Stimulated activated naive CD8-positive, alpha-beta T cell treated with anti-CD3 and anti-CD28 coated beads, Interleukin-15, amount 100 ng/mL, for 72 hours (primary cell): ENCODE results near the gene CAMTA1.
"Not testable (repeated sequence)": the region's sequence is repeated elsewhere in the genome, so short reads cannot be mapped to it uniquely, and the experiment has no call there.

Experiments
- ATAC-seq: fragments of 150-1000 bp; cut with Tn5 transposase; 2 replicates; pipeline ENCODE4 v1.10.0; 2021; ENCODE audit warnings: mild to moderate bottlenecking, moderate library complexity
- DNase-seq, 2 donors: peaks; one replicate each; pipeline ENCODE4 v3.0.0; 2021 to 2022
- H3K27ac Mint-ChIP-seq, 2 donors: one replicate each; pipeline ENCODE4 v1.8.0; 2022; ENCODE audit warnings: mild to moderate bottlenecking in 2 of 2, mixed read lengths in 2 of 2, moderate library complexity in 2 of 2
- H3K27me3 Mint-ChIP-seq: one replicate; pipeline ENCODE4 v1.8.0; 2022; ENCODE audit warnings: mixed read lengths
- H3K4me1 Mint-ChIP-seq: one replicate; pipeline ENCODE4 v1.8.0; 2022; ENCODE audit warnings: mild to moderate bottlenecking, mixed read lengths
- H3K4me3 Mint-ChIP-seq, 2 donors: one replicate each; pipeline ENCODE4 v1.8.0; 2022; ENCODE audit warnings: mild to moderate bottlenecking in 2 of 2, mixed read lengths in 2 of 2, moderate library complexity in 1 of 2
- H3K9me3 Mint-ChIP-seq, 2 donors: one replicate each; pipeline ENCODE4 v1.8.0; 2022; ENCODE audit warnings: mixed read lengths in 2 of 2

Gene CAMTA1

GRCh38 chr1:7406641-7407543 is 621.6 kb downstream of the CAMTA1 start:
- Mint-ChIP-seq H3K9me3 (no peaks in the 10 kb centered on the region), H3K4me3 (no peak overlapping the region), H3K27me3 (peaks cover 23% of the 10 kb centered on the region), H3K27ac (peak overlapping the region in 1 of 2 donors; percentile 30), H3K4me1 (no peaks in the 10 kb centered on the region)
- ATAC-seq = no peak
- DNase-seq = no peak

GRCh38 chr1:7407544-7407895 is 622.3 kb downstream of the CAMTA1 start:
- DNase-seq (no peak), ATAC-seq (no peak)
- Mint-ChIP-seq H3K4me3 (no peak overlapping the region), H3K27me3 (peaks cover 17% of the 10 kb centered on the region), H3K27ac (no peak overlapping the region), H3K9me3 (no peaks in the 10 kb centered on the region), H3K4me1 (no peaks in the 10 kb centered on the region)

GRCh38 chr1:7407980-7408770 is 622.9 kb downstream of the CAMTA1 start:
- no peak for ATAC-seq

GRCh38 chr1:7408771-7409150 is 623.5 kb downstream of the CAMTA1 start:
- no peak for ATAC-seq
- Mint-ChIP-seq H3K9me3 (no peaks in the 10 kb centered on the region), H3K27ac (peak overlapping the region in 1 of 2 donors; percentile 15), H3K4me3 (no peak overlapping the region), H3K4me1 (no peaks in the 10 kb centered on the region), H3K27me3 (peaks cover 17% of the 10 kb centered on the region)
- no peak for DNase-seq

More at GRCh38 chr1:7407980-7408770, 622.9 kb downstream of the CAMTA1 start:
- H3K4me3 Mint-ChIP-seq = no peak overlapping the region
- DNase-seq = no peak
- no peak overlapping the region for H3K27ac Mint-ChIP-seq
- peaks cover 17% of the 10 kb centered on the region for H3K27me3 Mint-ChIP-seq
- no peaks in the 10 kb centered on the region for H3K9me3 Mint-ChIP-seq
- H3K4me1 Mint-ChIP-seq = no peaks in the 10 kb centered on the region

- no peak overlapping the region for H3K4me3 Mint-ChIP-seq
- H3K27me3 Mint-ChIP-seq = peaks cover 16% of the 10 kb centered on the region
- no peaks in the 10 kb centered on the region for H3K9me3 Mint-ChIP-seq
- no peaks in the 10 kb centered on the region for H3K4me1 Mint-ChIP-seq
- H3K27ac Mint-ChIP-seq = peak overlapping the region in 1 of 2 donors; percentile 15
- ATAC-seq (no peak), DNase-seq (no peak)
Observed at GRCh38 chr1:7409278-7409677, 624.0 kb downstream of the CAMTA1 start.

GRCh38 chr1:7410156-7410555 is 624.9 kb downstream of the CAMTA1 start:
- Mint-ChIP-seq H3K9me3 (no peaks in the 10 kb centered on the region), H3K27me3 (peaks cover 8% of the 10 kb centered on the region), H3K27ac (peak overlapping the region in 1 of 2 donors; percentile 91), H3K4me3 (no peak overlapping the region), H3K4me1 (no peaks in the 10 kb centered on the region)
- ATAC-seq (no peak), DNase-seq (no peak)

- not testable (repeated sequence) for H3K4me1 Mint-ChIP-seq, ATAC-seq, H3K4me3 Mint-ChIP-seq, H3K27ac Mint-ChIP-seq
- peak in 1 of 2 donors; percentile 2 for DNase-seq
- Mint-ChIP-seq H3K9me3 (peaks cover 10 to 29% of the 10 kb centered on the region in 2 donors), H3K27me3 (peaks cover 25% of the 10 kb centered on the region)
Observed at GRCh38 chr1:7417618-7418017, 632.4 kb downstream of the CAMTA1 start.

- no peaks in the 10 kb centered on the region for H3K4me1 Mint-ChIP-seq
- H3K4me3 Mint-ChIP-seq = no peak overlapping the region
- H3K9me3 Mint-ChIP-seq = peaks cover 10 to 29% of the 10 kb centered on the region in 2 donors
- ATAC-seq = no peak
- DNase-seq = peak in 1 of 2 donors; percentile 1
- H3K27ac Mint-ChIP-seq = no peak overlapping the region
- peaks cover 25% of the 10 kb centered on the region for H3K27me3 Mint-ChIP-seq
Observed at GRCh38 chr1:7418442-7419080, 633.3 kb downstream of the CAMTA1 start.

- H3K27me3 Mint-ChIP-seq = peaks cover 25% of the 10 kb centered on the region
- H3K9me3 Mint-ChIP-seq = peaks cover 10 to 29% of the 10 kb centered on the region in 2 donors
- ATAC-seq = no peak
- H3K4me1 Mint-ChIP-seq = no peaks in the 10 kb centered on the region
- H3K4me3 Mint-ChIP-seq = no peak overlapping the region
- no peak overlapping the region for H3K27ac Mint-ChIP-seq
- DNase-seq = peak in 1 of 2 donors; percentile 1
Observed at GRCh38 chr1:7420098-7420445, 634.8 kb downstream of the CAMTA1 start.

- ATAC-seq (no peak), DNase-seq (no peak)
- no peak overlapping the region for H3K27ac Mint-ChIP-seq
- H3K9me3 Mint-ChIP-seq = peaks cover 10 to 29% of the 10 kb centered on the region in 2 donors
- H3K4me1 Mint-ChIP-seq = no peaks in the 10 kb centered on the region
- peaks cover 25% of the 10 kb centered on the region for H3K27me3 Mint-ChIP-seq
- no peak overlapping the region for H3K4me3 Mint-ChIP-seq
Observed at GRCh38 chr1:7420470-7421100, 635.3 kb downstream of the CAMTA1 start.

- peaks cover 25% of the 10 kb centered on the region for H3K27me3 Mint-ChIP-seq
- no peak overlapping the region for H3K27ac Mint-ChIP-seq
- H3K4me3 Mint-ChIP-seq = no peak overlapping the region
- ATAC-seq (no peak), DNase-seq (peak in 1 of 2 donors; percentile 1)
- H3K4me1 Mint-ChIP-seq = no peaks in the 10 kb centered on the region
- H3K9me3 Mint-ChIP-seq = peaks cover 6 to 29% of the 10 kb centered on the region in 2 donors
Observed at GRCh38 chr1:7421471-7422075, 636.3 kb downstream of the CAMTA1 start.

GRCh38 chr1:7422081-7422480 is 636.8 kb downstream of the CAMTA1 start:
- Mint-ChIP-seq H3K9me3 (peaks cover 6 to 29% of the 10 kb centered on the region in 2 donors), H3K4me1 (no peaks in the 10 kb centered on the region)

GRCh38 chr1:7422561-7422960 is 637.3 kb downstream of the CAMTA1 start:
- ATAC-seq (no peak), DNase-seq (no peak)
- no peak overlapping the region for H3K27ac Mint-ChIP-seq
- H3K4me3 Mint-ChIP-seq = no peak overlapping the region
- peaks cover 6 to 27% of the 10 kb centered on the region in 2 donors for H3K9me3 Mint-ChIP-seq
- peaks cover 25% of the 10 kb centered on the region for H3K27me3 Mint-ChIP-seq
- no peaks in the 10 kb centered on the region for H3K4me1 Mint-ChIP-seq

More at GRCh38 chr1:7422081-7422480, 636.8 kb downstream of the CAMTA1 start:
- H3K4me3 Mint-ChIP-seq = no peak overlapping the region
- H3K27me3 Mint-ChIP-seq = peaks cover 25% of the 10 kb centered on the region
- DNase-seq (peak in 1 of 2 donors; percentile 2), ATAC-seq (no peak)
- peak overlapping the region in 1 of 2 donors; percentile 61 for H3K27ac Mint-ChIP-seq

GRCh38 chr1:7422966-7423365 is 637.7 kb downstream of the CAMTA1 start:
- Mint-ChIP-seq H3K4me3 (no peak overlapping the region), H3K27ac (no peak overlapping the region), H3K4me1 (no peaks in the 10 kb centered on the region), H3K27me3 (peaks cover 25% of the 10 kb centered on the region), H3K9me3 (peaks cover 2 to 23% of the 10 kb centered on the region in 2 donors)
- DNase-seq (no peak), ATAC-seq (no peak)
